Measurements from ENCODE around the gene CFAP126.
"Not testable (repeated sequence)": the region's sequence is repeated elsewhere in the genome, so short reads cannot be mapped to it uniquely, and the experiment has no call there.

The CFAP126 gene

DNA sequence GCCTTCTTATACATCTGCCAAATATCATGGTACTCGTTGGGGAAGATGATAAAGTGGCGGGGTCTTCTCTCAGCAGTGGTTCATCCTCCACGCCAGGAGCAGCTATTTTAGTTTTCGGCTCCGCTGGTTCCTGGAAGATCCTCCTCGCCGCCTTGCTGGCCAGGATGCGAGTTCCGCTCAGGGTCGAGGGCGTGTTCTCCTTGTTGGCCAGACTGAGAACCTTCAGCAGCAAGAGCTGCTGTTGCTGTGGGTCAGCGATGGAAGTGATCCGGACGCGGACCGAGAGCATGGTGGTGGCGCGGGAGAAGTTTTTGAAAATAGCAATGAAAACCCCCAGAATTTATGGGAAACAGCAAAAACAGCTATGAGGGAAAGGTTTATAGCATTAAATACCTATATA lies 11.4 kb upstream of the CFAP126 start:
- DNase-seq, result no peak

- DNase-seq, result no peak
Observed at GRCh38 chr1:161378014-161378413, 10.3 kb upstream of the CFAP126 start.

GRCh38 chr1:161374373-161374772 lies 6.7 kb upstream of the CFAP126 start:
- no peak for DNase-seq

GRCh38 chr1:161373442-161373841 lies 5.8 kb upstream of the CFAP126 start:
- DNase-seq, result no peak

DNA sequence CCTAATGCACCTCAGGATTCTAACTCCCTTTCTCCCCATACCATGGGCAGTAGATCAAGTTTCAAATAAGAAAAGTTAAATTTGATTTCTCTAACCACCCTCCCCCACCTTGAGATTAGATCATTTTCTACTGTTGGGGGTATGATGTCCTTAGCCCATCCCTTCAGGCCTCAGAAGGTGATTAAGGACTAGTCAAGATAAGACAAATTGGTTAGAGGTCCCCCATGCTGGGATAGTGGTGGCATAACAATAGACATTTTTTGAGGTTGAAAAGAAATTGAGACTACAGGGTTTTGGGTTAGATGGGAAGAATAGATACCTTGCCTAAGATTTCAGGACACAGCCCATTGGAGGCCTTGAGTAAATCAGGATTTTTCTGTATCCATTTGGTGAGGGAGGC lies 2.5 kb downstream of the CFAP126 start:
- DNase-seq, result no peak

GRCh38 chr1:161364332-161364731 lies 3.3 kb downstream of the CFAP126 start:
- DNase-seq, result peak; percentile 18

DNA sequence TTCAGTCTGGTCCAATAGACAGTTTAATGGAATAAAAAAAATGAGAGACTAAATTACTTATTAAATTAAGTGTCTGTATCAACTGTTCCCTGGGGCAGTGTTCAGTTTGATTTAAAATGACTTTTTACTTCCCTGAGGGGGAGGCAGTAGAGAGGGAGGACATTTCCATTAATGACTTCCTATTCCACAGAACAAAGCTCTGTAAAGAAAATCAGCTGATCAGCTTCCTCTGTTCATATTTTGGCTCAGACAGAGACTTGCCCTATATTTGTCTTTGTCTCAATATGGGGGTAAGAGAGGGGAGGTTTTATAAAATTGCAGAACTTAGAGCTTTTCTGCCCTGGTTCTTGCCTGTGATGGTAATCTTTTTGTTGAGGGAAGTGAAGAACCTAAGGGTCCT lies 8.4 kb downstream of the CFAP126 start:
- DNase-seq, result no peak

DNA sequence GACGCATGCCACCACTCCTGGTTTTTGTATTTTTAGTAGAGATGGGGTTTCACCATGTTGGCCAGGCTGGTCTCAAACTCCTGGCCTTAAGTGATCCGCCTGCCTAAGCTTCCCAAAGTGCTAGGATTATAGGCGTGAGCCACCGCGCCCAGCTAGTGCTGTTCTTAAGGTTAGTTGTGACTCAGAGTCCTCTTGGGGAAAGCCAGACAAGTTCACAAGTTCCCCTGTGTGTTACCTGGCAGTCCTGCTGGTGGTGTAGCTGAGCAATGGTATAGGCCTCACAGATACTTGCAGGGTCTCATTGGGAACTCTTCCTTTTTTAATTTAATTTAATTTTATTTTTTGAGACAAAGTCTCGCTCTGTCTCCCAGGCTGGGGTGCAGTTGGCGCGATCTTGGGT lies 10.6 kb downstream of the CFAP126 start:
- no peak for DNase-seq

DNA sequence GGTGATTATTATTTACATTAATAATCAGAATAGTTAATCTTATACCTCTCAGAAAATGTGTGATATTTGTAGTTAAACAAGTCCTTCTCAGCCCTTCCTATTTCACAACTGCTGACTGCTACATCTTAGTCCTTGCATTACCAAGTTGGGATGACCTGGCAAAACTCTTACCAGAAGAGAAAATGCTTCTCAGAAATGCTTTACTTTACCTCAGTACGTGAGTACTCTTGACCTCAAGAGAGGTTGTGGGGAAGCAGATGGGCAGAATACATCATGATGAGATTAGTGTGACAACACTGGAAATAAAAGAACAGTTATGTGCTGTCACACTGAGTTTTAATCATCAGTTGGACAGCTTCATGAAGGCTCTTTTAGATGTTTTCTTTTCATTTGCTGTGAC lies 16.2 kb downstream of the CFAP126 start:
- DNase-seq, result peak; percentile 51

DNA sequence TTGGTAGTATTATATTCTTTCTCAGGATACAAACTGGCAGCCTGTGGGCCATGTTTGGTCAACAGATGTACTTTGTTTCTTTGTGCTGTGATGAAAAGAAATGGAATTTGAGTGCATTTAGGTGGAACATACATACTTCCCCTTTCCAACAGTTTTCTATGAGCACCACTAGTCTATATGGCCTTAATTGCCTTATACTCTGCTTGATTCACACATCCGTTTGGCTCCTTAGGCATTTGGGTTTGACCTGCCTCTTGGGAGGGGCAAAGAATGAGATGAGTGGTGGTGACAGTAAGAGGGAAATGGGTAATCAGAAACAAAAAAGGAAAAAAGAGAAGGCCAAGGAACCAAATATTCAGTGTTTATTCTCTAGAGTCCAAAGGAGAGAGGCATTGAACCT lies 17.0 kb downstream of the CFAP126 start:
- no peak for DNase-seq

GRCh38 chr1:161342821-161343220 lies 24.9 kb downstream of the CFAP126 start:
- no peak for DNase-seq

GRCh38 chr1:161342177-161342576 lies 25.5 kb downstream of the CFAP126 start:
- no peak for DNase-seq

DNA sequence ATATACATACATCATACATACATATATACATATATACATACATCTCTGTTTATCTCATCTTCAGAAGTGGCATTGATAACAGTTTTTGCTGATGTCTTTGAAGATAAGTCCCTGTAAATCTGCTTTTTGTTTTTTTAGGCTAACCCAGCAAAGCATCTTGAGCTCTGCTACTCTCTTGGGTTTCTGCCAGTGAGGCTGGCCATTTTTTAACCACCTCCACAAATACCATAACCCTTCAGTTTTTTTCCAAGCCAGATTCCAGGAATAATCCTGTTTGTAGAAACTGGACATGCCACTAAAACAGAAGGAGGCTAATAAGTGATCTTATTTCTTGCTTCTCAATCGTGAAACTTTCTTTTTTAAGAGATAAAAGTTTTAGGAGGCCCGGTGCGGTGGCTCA lies 31.9 kb downstream of the CFAP126 start:
- no peak for DNase-seq

DNA sequence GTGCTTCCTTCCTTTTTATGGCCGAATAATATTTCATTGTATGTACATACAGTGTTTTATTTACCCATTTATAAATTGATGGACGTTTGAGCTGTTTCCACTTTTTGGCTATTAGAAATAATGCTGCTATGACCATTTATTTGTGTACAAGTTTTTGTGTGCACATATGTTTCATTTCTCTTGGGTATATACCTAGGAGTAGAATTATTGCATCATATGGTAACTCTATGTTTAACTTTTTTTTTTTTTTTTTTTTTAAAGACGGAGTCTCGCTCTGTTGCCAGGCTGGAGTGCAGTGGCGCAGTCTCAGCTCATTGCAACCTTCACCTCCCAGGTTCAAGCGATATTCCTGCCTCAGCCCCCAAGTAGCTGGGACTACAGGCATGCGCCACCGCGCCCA lies 34.5 kb downstream of the CFAP126 start:
- no peak for DNase-seq

DNA sequence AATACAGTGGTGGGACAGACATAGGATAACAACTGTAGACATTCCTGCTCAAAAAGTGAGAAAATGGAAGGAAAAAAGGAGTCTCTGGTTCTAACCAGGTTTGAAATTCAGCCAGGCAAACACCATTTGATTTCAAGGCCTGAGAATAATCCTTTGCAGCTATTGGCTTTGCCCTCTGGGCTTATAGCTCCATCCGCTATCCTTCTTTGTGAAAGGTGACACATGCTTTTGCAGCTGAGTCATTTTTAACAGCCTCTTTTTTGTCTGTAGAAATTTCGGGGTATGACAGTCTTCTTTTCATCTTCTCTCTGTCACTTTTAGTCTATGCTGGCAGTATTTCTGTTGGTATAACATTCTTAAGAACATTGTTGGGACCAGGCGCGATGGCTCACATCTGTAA lies 37.3 kb downstream of the CFAP126 start:
- no peak for DNase-seq

GRCh38 chr1:161324020-161324419 lies 43.7 kb downstream of the CFAP126 start:
- DNase-seq, result peak; percentile 22

DNA sequence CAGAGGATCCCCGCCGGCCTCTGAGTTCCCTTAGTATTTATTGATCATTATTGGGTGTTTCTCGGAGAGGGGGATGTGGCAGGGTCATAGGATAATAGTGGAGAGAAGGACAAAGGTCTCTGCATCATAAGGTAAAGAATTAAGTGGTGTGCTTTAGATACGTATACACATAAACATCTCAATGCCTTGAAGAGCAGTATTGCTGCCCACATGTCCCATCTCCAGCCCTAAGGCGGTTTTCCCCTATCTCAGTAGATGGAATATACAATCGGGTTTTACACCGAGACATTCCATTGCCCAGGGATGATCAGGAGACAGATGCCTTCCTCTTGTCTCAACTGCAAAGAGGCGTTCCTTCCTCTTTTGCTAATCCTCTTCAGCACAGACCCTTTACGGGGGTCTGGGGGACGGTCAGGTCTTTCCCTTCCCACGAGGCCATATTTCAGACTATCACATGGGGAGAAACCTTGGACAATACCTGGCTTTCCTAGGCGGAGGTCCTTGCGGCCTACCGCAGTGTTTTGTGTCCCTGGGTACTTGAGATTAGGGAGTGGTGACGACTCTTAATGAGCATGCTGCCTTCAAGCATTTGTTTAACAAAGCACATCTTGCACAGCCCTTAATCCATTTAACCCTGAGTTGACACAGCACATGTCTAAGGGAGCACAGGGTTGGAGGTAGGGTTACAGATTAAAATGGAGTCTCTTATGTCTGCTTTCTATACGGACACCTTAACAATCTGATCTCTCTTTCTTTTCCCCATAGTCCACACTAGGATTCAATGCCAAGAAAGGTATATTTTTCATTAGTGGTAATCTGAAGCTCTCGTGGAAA lies 51.6 kb downstream of the CFAP126 start:
- not testable (repeated sequence) for DNase-seq
